ENCODE results near the gene GATA3. TPM values are rescaled to one million over a fixed set of nuclear protein-coding genes. Genes with fewer than 3 reads are reported as not detected.

The GATA3 gene
- total and polyA plus RNA-seq, 9 of the 15 experiments (the other 6 are each of a cell fraction or from before 2014, with no cell fraction given): 0.01 to 0.24 (median 0.09) TPM; not detected in 6

DNA sequence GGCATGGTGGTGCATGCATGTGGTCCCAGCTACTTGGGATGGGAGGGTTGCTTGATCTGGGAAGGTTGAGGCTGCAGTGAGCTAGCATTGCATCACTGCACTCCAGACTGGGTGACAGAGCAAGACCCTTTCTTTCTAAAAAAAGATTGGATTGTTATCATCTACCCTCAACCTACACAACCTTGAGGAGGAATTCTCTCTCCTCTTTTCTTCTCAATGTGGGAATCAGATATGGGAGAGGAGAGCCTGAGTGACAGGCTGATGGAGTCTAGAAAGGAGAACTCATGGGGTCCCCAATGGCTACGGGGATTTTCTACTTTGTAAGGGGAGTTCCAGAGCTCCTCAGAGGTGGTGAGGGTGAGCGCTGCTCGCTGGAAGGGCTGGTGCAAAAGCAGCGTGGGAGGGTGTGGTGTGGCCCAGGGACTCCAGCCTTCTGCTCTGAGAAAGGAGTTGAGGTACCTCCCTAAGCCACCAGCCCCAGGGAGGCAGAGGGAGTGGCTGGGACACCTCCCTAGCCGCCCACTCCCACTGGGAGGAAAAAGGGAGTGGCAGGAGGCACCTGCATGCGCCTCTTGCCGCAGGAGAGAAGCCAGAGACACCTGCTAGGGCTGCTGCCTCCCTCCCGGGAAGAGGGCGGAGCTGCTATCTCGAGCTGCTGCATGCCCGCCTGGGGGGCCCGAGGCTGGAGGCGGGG is 48.4 kb downstream of the GATA3 start:
- no peak overlapping the region for H3K27ac ChIP-seq (ENCODE audit: extremely low read depth, low read depth, low read length)
- WGBS (ENCODE audit: insufficient coverage, low coverage, missing lambda C conversion rate): under 1% methylated on average over 12 of the region's 13 CpGs
- POLR2A ChIA-PET: no interaction called here
- no peaks in the 10 kb centered on the region; the same call in 1 of the 2 replicates for H4K20me1 ChIP-seq (replicated peaks; ENCODE audit: control insufficient read depth, insufficient read depth, low read length)
- intact Hi-C loops (cut with micrococcal nuclease) (no loop called here), in situ Hi-C loops (cut with MboI) (no loop called here)
- H3K9me3 ChIP-seq (replicated peaks; ENCODE audit: control insufficient read depth, insufficient read depth, low read depth, low read length): no peaks in the 10 kb centered on the region
- ATAC-seq (no peak), DNase-seq (ENCODE audit: extremely low read depth in 1 of 4, low spot score in 3 of 4) (no peak), FAIRE-seq (no peak)
- H3K36me3 ChIP-seq (ENCODE audit: control insufficient read depth, insufficient read depth, low read length): no peaks in the 10 kb centered on the region
- no peak overlapping the region for H3K4me2 ChIP-seq (ENCODE audit: insufficient read depth, low read length)
- H2AFZ ChIP-seq (ENCODE audit: low read depth, low read length): no peak overlapping the region
- H3K4me3 ChIP-seq: no peak overlapping the region
- TF ChIP-seq CC2D1A (IDR thresholded peaks at IDR 0.05): no peak
- TF ChIP-seq ZBTB33 (CRISPR knock-in tag; IDR thresholded peaks at IDR 0.05): no peak
- no peak for TF ChIP-seq GATAD2A (IDR thresholded peaks at IDR 0.05)
- TF ChIP-seq HDAC8 (tag; IDR thresholded peaks at IDR 0.05): no peak
- no peak for TF ChIP-seq NR1H2 (CRISPR knock-in tag; IDR thresholded peaks at IDR 0.05)
- TF ChIP-seq CHD1 (IDR thresholded peaks at IDR 0.05; ENCODE audit: low read length): no peak
- no peak for TF ChIP-seq MBD1 (CRISPR knock-in tag; IDR thresholded peaks at IDR 0.05)
- no peaks in the 10 kb centered on the region for H3K9me1 ChIP-seq (ENCODE audit: control insufficient read depth, insufficient read depth, low read length)
- no TSS peak for BruUV-seq (replicated peaks)
- CTCF ChIA-PET (ENCODE audit: low intra/inter-chr PET ratio): no interaction called here
- no peaks in the 10 kb centered on the region; a peak in 1 of 5 replicates for H3K4me1 ChIP-seq (replicated peaks in 1 of 2; ENCODE audit: control insufficient read depth in 2 of 2, insufficient read depth in 2 of 2, low read length in 2 of 2)
- H3K79me2 ChIP-seq (ENCODE audit: control insufficient read depth, insufficient read depth, low read length): no peaks in the 10 kb centered on the region
- no peak overlapping the region; a peak in 1 of 4 replicates for H3K9ac ChIP-seq (ENCODE audit: insufficient read depth in 1 of 2, low read depth in 2 of 2, low read length in 2 of 2)
- H3K27me3 ChIP-seq (ENCODE audit: control insufficient read depth in 2 of 2, insufficient read depth in 2 of 2, low read length in 2 of 2): peaks cover 0 to 28% of the 10 kb centered on the region in 2 experiments; a peak in 4 of 5 replicates
